ENCODE measurements around the gene DOC2A.

DNA sequence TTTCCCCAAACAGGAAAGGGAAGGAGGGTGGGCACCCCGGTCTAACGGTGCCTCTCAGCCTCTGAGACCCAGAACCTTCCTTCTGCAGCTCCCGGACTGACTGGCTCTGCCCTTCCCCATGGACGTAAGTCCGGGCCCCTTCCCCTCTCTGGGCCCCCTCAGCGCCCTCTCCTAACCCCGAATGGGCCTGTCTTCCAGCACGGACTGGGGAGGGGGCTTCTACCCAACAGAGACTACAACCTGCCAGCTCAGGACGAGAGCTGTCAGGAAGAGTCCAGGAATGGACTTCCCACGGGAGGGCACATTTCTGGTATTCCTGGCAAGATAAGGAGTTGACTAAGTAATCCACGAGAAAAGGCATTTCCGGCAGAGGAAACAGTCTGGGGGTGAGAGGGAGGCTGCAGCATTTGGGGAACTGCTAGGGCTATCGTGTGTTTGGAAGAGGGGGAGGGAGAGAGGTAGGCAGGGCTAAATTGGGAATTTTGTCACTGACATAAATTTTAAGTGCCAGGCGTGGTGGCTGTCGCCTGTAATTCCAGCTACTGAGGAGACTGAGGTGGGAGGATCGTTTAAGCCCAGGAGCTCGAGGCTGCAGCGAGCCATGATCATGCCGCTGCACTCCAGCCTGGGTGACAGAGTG is 42.7 kb upstream of the DOC2A start:
- TF ChIP-seq, protein P1, sequence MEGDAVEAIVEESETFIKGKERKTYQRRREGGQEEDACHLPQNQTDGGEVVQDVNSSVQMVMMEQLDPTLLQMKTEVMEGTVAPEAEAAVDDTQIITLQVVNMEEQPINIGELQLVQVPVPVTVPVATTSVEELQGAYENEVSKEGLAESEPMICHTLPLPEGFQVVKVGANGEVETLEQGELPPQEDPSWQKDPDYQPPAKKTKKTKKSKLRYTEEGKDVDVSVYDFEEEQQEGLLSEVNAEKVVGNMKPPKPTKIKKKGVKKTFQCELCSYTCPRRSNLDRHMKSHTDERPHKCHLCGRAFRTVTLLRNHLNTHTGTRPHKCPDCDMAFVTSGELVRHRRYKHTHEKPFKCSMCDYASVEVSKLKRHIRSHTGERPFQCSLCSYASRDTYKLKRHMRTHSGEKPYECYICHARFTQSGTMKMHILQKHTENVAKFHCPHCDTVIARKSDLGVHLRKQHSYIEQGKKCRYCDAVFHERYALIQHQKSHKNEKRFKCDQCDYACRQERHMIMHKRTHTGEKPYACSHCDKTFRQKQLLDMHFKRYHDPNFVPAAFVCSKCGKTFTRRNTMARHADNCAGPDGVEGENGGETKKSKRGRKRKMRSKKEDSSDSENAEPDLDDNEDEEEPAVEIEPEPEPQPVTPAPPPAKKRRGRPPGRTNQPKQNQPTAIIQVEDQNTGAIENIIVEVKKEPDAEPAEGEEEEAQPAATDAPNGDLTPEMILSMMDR (IDR thresholded peaks at IDR 0.05), result no peak
- no peak for TF ChIP-seq POLR2A (IDR thresholded peaks at IDR 0.05)
